ENCODE data around the gene NHSL1. TPM values are rescaled to one million over a fixed set of nuclear protein-coding genes. Genes with fewer than 3 reads are reported as not detected.

The NHSL1 gene
- total RNA-seq, 1 experiment from 2014 or later, result 41.9 TPM

DNA sequence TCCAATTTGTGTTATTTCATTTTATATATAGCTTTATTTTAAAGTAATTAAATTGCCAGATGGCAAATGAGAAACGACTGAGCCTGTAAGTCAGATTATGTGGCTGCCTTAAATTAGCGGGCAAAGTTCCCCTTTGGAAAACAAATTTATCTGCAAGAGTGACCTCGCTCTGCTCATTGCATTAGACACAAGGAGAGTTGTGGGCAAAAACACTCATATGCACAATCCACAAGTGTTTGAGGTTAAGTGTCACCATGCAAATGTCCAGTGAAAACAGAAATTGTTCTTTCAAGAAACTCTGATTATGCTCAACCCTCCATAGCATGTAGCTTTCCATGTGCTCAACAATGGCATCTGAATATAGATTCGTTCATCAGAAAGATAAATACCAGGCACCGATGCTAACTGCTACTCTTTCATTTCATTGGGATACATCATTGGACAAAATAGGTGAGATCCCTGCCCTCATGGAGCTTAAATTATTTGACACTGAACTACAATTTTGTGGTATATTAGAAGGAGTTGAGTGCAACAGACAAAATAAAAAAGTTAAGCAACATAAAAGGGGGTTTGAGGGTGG, 1.7 kb upstream of the NHSL1 start:
- Mint-ChIP-seq H3K4me1 (ENCODE audit: low read depth, unreplicated experiment) (peaks cover 47% of the 10 kb centered on the region), H3K4me3 (ENCODE audit: unreplicated experiment) (no peak overlapping the region), H3K9me3 (ENCODE audit: unreplicated experiment) (no peaks in the 10 kb centered on the region), H3K27ac (ENCODE audit: unreplicated experiment) (no peak overlapping the region), H3K27me3 (ENCODE audit: insufficient read depth, unreplicated experiment) (no peaks in the 10 kb centered on the region), H3K36me3 (ENCODE audit: insufficient read depth, unreplicated experiment) (peaks cover 15% of the 10 kb centered on the region)
- Histone ChIP-seq H3K36me3 (ENCODE audit: control insufficient read depth, insufficient read depth, low read length) (no peaks in the 10 kb centered on the region), H3K9me3 (no peaks in the 10 kb centered on the region), H3K27me3 (replicated peaks; ENCODE audit: control insufficient read depth, insufficient read depth, low read length) (no peaks in the 10 kb centered on the region), H3K4me3 (ENCODE audit: low read depth, low read length) (no peak overlapping the region), H3K4me1 (peaks cover 71% of the 10 kb centered on the region)
- BruUV-seq (replicated peaks), result no TSS peak
- no peak for DNase-seq
- POLR2A ChIA-PET, result interaction anchor here (0.6 kb wide), 1 partner anchor 371 kb away, joined by 3 read pairs; no protein-coding TSS in a partner anchor
- intact Hi-C loops (cut with micrococcal nuclease; ENCODE audit: unreplicated experiment), result no loop called here
- TF ChIP-seq, protein P1, sequence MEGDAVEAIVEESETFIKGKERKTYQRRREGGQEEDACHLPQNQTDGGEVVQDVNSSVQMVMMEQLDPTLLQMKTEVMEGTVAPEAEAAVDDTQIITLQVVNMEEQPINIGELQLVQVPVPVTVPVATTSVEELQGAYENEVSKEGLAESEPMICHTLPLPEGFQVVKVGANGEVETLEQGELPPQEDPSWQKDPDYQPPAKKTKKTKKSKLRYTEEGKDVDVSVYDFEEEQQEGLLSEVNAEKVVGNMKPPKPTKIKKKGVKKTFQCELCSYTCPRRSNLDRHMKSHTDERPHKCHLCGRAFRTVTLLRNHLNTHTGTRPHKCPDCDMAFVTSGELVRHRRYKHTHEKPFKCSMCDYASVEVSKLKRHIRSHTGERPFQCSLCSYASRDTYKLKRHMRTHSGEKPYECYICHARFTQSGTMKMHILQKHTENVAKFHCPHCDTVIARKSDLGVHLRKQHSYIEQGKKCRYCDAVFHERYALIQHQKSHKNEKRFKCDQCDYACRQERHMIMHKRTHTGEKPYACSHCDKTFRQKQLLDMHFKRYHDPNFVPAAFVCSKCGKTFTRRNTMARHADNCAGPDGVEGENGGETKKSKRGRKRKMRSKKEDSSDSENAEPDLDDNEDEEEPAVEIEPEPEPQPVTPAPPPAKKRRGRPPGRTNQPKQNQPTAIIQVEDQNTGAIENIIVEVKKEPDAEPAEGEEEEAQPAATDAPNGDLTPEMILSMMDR (IDR thresholded peaks at IDR 0.05; ENCODE audit: insufficient read depth in 1 of 2, low read depth in 1 of 2, low read length in 1 of 2, severe bottlenecking in 1 of 2, unreplicated experiment in 1 of 2), result no peak
- CTCF ChIA-PET, result no interaction called here

GRCh38 chr6:138500045-138500665, 861 bp upstream of the NHSL1 start:
- peaks cover 47% of the 10 kb centered on the region for H3K4me1 Mint-ChIP-seq (ENCODE audit: low read depth, unreplicated experiment)
- H3K4me1 ChIP-seq, result peaks cover 63% of the 10 kb centered on the region
- no peaks in the 10 kb centered on the region for H3K36me3 ChIP-seq (ENCODE audit: control insufficient read depth, insufficient read depth, low read length)
- DNase-seq, result no peak
- H3K27me3 ChIP-seq (replicated peaks; ENCODE audit: control insufficient read depth, insufficient read depth, low read length), result no peaks in the 10 kb centered on the region
- ChIA-PET POLR2A (no interaction called here), CTCF (no interaction called here)
- H3K27ac Mint-ChIP-seq (ENCODE audit: unreplicated experiment), result peak overlapping the region; percentile 79
- TSS peak; percentile 74 for BruUV-seq (replicated peaks)
- H3K4me3 Mint-ChIP-seq (ENCODE audit: unreplicated experiment), result peak overlapping the region; percentile 70
- H3K27me3 Mint-ChIP-seq (ENCODE audit: insufficient read depth, unreplicated experiment), result no peaks in the 10 kb centered on the region
- H3K4me3 ChIP-seq (ENCODE audit: low read depth, low read length), result no peak overlapping the region
- H3K9me3 ChIP-seq, result no peaks in the 10 kb centered on the region
- TF ChIP-seq, protein P1 (IDR thresholded peaks at IDR 0.05; ENCODE audit: insufficient read depth in 1 of 2, low read depth in 1 of 2, low read length in 1 of 2, severe bottlenecking in 1 of 2, unreplicated experiment in 1 of 2), result no peak
- peaks cover 20% of the 10 kb centered on the region for H3K36me3 Mint-ChIP-seq (ENCODE audit: insufficient read depth, unreplicated experiment)
- intact Hi-C loops (cut with micrococcal nuclease; ENCODE audit: unreplicated experiment), result no loop called here
- H3K9me3 Mint-ChIP-seq (ENCODE audit: unreplicated experiment), result no peaks in the 10 kb centered on the region

- peaks cover 52% of the 10 kb centered on the region for H3K4me1 ChIP-seq
- BruUV-seq (replicated peaks), result TSS peak; percentile 66
- POLR2A ChIA-PET, result no interaction called here
These were observed 528 bp downstream of the NHSL1 start for GRCh38 chr6:138498629-138499302.

More at GRCh38 chr6:138498629-138499302, 528 bp downstream of the NHSL1 start:
- Histone ChIP-seq H3K27me3 (replicated peaks; ENCODE audit: control insufficient read depth, insufficient read depth, low read length) (no peaks in the 10 kb centered on the region), H3K4me3 (ENCODE audit: low read depth, low read length) (peak overlapping the region; percentile 20), H3K9me3 (no peaks in the 10 kb centered on the region), H3K36me3 (ENCODE audit: control insufficient read depth, insufficient read depth, low read length) (no peaks in the 10 kb centered on the region)
- H3K4me3 Mint-ChIP-seq (ENCODE audit: unreplicated experiment), result peak overlapping the region; percentile 70
- peaks cover 38% of the 10 kb centered on the region for H3K4me1 Mint-ChIP-seq (ENCODE audit: low read depth, unreplicated experiment)
- no peaks in the 10 kb centered on the region for H3K9me3 Mint-ChIP-seq (ENCODE audit: unreplicated experiment)
- TF ChIP-seq, protein P1 (IDR thresholded peaks at IDR 0.05; ENCODE audit: insufficient read depth in 1 of 2, low read depth in 1 of 2, low read length in 1 of 2, severe bottlenecking in 1 of 2, unreplicated experiment in 1 of 2), result no peak
- CTCF ChIA-PET, result interaction anchor here (0.5 kb wide), 1 partner anchor 27 kb away, joined by 3 read pairs; no protein-coding TSS in a partner anchor
- H3K36me3 Mint-ChIP-seq (ENCODE audit: insufficient read depth, unreplicated experiment), result peaks cover 12% of the 10 kb centered on the region
- intact Hi-C loops (cut with micrococcal nuclease; ENCODE audit: unreplicated experiment), result no loop called here
- DNase-seq, result no peak
- H3K27me3 Mint-ChIP-seq (ENCODE audit: insufficient read depth, unreplicated experiment), result no peaks in the 10 kb centered on the region
- peak overlapping the region; percentile 79 for H3K27ac Mint-ChIP-seq (ENCODE audit: unreplicated experiment)
